ENCODE results near the gene ST6GALNAC1.

The ST6GALNAC1 gene, protein sequence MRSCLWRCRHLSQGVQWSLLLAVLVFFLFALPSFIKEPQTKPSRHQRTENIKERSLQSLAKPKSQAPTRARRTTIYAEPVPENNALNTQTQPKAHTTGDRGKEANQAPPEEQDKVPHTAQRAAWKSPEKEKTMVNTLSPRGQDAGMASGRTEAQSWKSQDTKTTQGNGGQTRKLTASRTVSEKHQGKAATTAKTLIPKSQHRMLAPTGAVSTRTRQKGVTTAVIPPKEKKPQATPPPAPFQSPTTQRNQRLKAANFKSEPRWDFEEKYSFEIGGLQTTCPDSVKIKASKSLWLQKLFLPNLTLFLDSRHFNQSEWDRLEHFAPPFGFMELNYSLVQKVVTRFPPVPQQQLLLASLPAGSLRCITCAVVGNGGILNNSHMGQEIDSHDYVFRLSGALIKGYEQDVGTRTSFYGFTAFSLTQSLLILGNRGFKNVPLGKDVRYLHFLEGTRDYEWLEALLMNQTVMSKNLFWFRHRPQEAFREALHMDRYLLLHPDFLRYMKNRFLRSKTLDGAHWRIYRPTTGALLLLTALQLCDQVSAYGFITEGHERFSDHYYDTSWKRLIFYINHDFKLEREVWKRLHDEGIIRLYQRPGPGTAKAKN

GRCh38 chr17:76643553-76644148 is at the start of gene ST6GALNAC1:
Gene ST6GALNAC1 (minus strand): TSS chr17:76643757. CDS start chr17:76643638, 119 bp downstream.
- no peak for DNase-seq (ENCODE audit: low read depth)
- H3K4me3 ChIP-seq (ENCODE audit: control insufficient read depth, low read depth, low read length): no peak within 1 kb of the TSS

DNA sequence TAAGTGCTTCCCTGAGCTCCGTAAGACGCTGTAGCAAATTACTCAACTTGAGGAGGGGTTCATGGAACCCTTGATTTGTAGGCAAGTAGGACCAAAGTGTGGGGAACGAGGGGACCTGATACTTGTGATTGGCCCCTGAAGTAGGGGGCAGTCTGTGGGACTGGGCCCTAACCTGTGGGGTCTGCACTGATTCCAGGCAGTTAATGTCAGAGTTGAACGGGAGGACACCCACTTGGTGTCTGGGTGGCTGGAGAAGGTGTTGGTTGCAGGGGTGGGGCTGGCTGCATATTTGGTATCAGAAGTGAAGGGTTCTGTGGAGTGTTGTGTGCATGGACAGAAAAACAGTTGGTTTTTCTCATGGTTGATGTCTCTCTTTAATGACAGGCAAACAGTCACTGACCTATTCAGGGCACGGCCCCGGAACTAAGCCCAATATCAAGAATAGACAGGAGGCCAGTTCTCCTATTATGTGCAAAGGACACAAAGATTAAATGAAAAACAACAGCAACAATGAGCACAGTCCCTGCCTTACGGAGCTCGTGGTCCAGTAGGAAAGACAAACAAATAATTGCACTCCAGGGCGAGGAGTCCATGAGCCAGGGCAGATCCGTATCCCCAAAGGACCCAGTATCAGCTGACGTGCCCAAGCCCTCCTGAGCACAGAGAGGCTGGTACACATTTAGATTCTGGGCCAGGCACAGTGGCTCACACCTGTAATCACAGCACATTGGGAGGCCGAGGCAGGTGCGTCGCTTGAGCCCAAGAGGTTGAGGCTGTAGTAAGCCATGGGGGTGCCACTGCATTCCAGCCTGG is 48.0 kb upstream of the ST6GALNAC1 start:
- TF ChIP-seq CTCF (conservative IDR thresholded peaks at IDR 0.05; ENCODE audit: control insufficient read depth, insufficient read depth, low read depth, low read length): no peak
- DNase-seq (ENCODE audit: low read depth): no peak

More at GRCh38 chr17:76643553-76644148, at the start of gene ST6GALNAC1:
- TF ChIP-seq CTCF (conservative IDR thresholded peaks at IDR 0.05; ENCODE audit: control insufficient read depth, insufficient read depth, low read depth, low read length): no peak

GRCh38 chr17:76690596-76691280 is 47.2 kb upstream of the ST6GALNAC1 start:
- no peak overlapping the region for H3K4me3 ChIP-seq (ENCODE audit: control insufficient read depth, low read depth, low read length)
- TF ChIP-seq CTCF (conservative IDR thresholded peaks at IDR 0.05; ENCODE audit: control insufficient read depth, insufficient read depth, low read depth, low read length): no peak
- DNase-seq (ENCODE audit: low read depth): peak; percentile 66

More for the DNA sequence above, 48.0 kb upstream of the ST6GALNAC1 start:
- H3K4me3 ChIP-seq (ENCODE audit: control insufficient read depth, low read depth, low read length): no peak overlapping the region

GRCh38 chr17:76689859-76690258 is 46.3 kb upstream of the ST6GALNAC1 start:
- H3K4me3 ChIP-seq (ENCODE audit: control insufficient read depth, low read depth, low read length): no peak overlapping the region
- DNase-seq (ENCODE audit: low read depth): peak; percentile 84
- TF ChIP-seq CTCF (conservative IDR thresholded peaks at IDR 0.05; ENCODE audit: control insufficient read depth, insufficient read depth, low read depth, low read length): no peak

DNA sequence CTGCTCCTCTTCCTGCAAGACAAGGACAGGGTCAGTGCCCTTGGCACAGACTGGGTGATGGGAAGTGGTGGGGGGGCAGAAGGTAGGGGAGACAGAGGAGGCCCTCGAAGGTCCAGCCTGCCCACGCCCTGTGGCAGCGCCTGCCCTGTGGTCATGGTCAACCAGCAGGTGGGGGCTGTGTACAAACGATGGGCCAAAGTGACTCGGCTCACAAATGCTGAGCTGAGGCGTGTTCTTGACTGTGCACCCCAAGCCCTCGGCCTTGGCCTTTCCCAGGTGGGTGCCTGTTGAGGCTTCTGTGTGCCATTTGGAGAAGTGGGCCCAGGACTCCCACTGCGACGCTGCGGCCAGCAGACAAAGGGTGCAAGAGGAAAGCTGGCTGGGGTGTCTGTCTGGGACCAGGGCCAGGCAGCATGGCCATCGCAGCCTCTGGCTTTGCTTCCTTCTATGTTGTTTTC is 44.6 kb upstream of the ST6GALNAC1 start:
- DNase-seq (ENCODE audit: low read depth): no peak
- no peak overlapping the region for H3K4me3 ChIP-seq (ENCODE audit: control insufficient read depth, low read depth, low read length)
- TF ChIP-seq CTCF (conservative IDR thresholded peaks at IDR 0.05; ENCODE audit: control insufficient read depth, insufficient read depth, low read depth, low read length): no peak
